NOMO-1 (cell line): ENCODE results near the gene ELOVL1.
"Not testable (repeated sequence)": the region's sequence is repeated elsewhere in the genome, so short reads cannot be mapped to it uniquely, and the experiment has no call there.

Source experiments
- DNase-seq, 2 experiments: peaks; one replicate each; lab custom pipeline; 2025; ENCODE audit not compliant: unreplicated experiment in 2 of 2; lab: John Stamatoyannopoulos, UW

Gene ELOVL1

DNA sequence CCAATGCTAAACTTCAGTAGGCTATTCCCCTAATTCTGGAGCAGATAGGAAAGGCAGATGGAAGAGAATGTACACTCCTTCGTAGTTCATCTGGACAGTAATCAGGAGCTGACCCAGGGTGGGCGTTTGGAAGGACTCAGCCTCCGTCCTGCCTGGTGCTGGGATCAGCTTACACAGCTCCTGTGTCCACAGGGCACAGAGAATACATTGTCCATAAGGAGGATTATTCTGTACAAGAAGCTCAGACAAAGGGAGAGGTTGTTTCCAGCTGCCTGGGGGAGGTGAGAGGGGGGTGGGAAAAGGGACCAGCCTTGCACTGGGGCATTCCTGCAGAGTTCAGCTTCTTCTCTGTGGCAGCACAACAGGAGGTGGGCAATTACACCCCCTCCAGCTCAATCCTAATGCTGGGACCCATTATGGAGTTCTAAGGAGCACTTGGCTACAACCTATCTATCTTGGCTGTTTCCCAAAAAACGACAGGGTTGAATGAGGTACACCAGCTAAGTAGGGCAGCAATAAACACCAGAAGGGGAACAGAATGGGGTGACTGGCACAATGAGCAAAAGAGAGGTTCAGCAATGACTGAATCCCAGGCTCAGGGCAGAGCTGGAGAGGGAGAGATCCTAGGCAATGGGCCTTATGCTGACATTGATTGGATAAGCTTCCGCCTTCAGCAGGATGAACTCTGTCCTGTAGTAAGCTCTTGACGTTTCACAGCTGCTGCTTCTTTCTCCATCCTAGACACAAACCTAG lies 14.4 kb upstream of the ELOVL1 start:
- no peak for DNase-seq

DNA sequence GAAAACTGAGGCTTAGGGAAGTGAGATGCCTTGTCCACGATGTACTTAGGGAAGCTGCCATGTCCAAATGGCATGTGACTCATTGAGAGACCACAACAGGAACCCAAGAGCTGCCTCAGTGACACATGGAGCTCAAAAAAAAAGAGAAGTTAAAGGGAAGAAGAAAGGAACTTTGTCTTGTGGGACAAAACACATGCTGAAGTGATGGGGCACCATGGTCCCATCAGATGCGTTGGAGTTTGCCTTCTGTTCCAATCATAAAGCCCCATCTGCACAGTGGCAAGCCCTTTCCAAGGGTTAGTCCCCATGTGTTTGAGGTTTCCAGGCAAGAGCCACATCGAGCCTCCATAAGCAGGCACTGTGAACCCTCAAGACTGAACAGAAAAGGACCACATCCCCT lies 13.8 kb upstream of the ELOVL1 start:
- DNase-seq: peak; percentile 10 to 50

DNA sequence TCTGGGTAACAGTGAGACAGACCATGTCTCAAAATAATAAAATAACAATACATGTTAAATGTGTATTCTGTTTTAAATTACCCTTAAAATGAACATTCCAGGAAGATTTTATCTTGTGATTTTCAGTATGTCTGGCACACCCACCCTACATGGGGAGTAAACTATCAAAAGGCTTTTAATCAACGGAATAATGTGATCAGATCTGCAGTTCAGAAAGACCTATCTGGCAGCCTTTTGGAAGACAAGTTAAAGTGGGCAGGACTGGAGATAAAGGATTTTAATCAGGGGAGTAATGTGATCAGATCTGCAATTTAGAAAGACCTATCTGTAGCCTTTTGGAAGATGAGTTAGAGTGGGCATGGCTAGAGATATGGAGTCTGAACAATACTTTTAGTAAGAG lies 11.7 kb upstream of the ELOVL1 start:
- no peak for DNase-seq

DNA sequence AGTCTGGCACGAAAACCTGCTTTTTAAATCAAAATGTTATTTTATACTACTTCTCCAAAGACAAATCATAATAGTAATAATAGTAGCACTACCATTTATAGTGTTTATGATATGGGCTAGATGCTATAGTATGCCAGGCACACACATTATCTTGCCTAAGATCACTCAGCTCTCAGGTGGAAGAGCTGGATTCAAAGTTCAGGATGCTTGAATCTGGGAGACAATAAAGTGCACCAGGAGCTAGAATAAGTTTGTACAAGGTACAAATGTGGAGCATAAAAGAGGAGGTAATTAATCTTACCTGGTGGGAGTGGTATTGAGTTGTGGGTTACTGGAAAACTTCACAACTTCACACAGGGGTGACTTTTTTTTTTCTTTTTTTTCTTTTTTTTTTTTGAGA lies 10.0 kb upstream of the ELOVL1 start:
- DNase-seq: no peak

DNA sequence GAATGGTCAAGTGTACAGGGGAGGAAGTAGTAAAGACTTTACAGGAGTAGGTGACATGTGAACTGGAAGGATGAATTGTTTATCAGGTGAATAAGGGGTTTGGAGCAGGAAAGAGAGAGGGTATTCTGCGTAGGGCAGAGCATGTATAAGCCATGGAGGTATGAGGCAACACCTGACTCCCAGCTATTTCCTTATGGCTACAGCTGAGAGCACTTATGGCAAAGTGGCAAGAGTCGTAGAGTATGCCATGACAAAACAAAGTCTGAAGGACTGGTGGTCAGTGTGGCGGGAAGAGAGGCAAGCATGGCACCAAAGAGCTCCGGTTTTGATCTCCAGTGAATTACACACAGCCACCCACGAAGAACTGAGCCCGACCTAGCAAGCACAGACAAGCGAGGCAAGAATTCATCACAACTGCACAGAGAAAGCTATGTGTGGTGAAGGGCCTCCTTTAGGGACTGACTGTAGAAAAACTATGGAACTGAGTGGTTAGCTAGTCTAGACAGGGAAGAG lies 9.0 kb upstream of the ELOVL1 start:
- DNase-seq: no peak

DNA sequence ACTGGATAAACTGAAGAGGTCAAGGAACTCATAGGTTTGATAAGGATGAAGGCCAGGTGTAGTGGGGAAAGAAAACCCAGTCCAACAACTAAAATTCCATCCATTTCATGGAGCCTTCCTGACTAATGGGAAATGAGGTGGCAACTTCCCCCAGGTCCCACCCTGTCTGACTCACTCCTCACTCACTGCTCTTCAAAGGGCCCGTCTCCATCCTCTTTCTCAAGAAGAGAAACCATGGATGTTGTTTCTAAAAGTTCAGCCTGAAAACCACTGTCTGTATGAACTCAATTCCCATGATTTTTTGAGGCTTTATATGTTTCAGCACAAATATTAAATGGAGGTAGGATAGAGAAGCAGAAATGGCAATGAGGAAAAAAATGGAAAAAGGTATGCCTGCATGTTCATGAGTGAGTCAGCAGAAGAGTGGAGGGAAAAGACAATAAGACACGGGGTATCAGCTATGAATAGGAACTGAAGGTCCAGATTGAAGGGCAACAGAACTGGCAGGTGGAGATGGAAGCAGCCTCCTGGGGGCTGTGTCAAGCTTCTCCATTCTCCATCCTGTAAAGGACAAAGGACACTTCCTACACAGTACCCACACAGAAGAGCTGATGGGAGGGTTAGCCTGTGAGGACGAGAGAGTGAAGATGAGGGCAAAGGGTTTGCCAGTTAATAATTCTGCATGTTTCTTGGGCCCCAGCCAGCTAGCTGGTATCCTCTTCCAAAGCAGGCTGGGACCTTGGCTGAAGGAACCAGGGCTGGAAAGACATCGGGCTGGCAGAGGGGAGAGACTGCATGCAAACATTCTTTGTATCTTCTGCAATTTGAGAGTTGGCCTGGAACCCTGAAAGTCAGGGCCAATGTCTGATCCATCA lies 5.5 kb upstream of the ELOVL1 start:
- no peak for DNase-seq

DNA sequence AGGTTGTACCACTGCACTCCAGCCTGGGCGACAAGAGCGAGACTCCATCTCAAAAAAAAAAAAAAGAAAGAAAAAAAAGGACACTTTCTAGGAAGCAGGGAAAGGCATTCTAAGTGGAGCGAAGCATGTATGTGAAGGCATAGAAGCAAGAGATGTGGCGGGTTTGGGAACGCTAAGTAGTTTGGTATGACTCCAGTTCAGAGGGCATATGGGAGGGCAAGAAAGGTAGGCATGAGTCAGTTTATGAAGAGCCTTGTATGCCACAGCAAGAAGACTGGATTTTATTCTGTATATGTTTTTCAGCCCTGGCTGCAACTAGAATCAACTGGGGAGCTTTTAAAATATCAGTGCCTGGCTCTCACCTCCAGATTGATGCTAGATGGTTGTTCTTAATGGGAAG lies 4.4 kb upstream of the ELOVL1 start:
- DNase-seq: no peak

DNA sequence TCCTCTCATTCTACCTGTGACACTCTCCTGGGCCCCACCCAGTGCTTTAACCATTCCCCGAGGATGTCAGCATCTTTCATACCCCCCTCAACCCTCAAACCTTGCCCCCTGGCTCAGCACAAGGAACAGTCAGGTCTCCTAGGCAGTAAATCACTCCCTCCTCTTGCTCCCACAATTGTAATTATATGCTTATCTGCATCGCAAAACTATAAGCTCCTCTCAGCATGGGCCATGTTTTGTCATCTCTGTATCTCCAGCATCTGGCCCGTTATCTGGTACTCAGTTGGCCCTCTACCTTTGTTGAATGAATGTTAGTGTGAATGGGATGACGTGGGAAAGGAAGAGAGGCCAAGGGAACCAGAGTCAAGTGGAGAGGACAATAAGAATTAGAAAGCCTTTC lies 2.8 kb upstream of the ELOVL1 start:
- no peak for DNase-seq

DNA sequence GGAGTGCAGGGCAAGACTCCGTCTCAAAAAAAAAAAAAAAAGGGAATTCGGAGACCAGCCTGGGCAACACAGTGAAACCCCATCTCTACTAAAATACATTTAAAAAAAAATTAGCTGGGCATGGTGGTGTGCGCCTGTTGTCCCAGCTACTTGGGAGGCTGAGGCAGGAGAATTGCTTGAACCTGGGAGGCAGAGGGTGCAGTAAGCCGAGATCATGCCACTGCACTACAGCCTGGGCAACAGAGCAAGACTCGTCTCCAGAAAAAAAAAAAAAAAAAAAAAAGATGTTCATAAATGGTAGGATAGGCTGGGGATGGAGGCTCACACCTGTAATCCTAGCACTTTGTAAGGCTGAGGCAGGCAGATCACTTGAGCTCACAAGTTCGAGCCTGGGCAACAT lies 2.0 kb upstream of the ELOVL1 start:
- not testable (repeated sequence) for DNase-seq

DNA sequence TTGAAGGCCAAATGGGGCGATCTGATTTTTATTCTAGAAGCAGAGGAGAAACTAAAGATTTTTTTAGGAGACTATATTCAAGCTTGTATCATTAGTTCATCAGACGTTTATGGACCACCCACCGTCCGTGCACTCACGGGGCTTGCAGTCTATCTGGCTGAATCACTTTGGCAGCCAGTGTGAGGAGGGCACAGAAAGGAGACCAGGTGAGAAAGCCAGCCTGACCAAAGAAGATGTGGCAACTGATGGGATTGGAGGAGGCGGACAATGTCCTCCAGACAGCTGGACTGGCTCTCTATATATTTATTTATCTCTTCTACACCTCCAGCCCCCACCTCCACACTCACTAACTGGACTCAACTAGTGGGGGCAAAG lies 822 bp upstream of the ELOVL1 start:
- no peak for DNase-seq

DNA sequence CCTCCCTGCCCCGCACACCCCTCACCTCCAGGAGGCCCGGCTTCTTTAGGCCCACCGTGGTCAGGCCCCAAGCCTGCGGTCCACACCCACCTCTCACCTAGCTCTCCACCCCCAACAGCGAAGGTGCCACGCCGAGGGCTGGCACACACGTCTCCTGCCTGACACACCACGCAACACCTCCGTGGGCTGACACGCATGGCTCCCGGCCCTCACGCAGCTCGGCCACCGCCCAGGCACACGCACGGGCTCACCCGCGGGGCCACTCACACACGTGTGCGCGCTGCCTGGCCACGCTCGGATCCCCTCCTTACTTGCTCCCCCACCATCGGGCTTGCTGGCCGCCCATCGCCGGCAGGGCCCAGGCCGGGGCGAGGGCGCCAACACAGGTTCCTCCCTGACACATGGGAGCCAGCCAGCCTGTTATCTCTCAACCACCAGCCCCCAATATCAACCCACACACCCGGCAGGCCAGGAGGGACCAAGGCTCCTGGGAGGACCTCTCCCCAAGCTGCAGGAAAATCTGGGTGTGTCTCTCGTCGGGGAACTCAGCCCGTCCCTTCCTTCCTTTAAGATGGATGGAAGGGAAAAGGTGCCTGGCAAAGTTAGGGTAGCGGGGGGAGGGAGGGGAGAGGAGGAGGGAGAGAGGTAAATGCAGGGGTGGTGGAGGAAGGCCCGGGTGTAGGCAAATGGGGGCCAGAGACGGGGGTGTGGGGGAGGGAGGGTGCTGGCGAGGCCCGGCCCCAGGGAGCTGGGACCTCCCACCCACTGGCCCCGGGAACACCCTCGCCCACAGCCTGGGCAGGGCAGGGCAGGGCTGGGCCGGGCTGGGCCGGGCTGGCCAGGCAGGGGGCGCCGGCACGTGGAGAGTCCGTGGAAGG lies 546 bp downstream of the ELOVL1 start:
- DNase-seq: no peak

DNA sequence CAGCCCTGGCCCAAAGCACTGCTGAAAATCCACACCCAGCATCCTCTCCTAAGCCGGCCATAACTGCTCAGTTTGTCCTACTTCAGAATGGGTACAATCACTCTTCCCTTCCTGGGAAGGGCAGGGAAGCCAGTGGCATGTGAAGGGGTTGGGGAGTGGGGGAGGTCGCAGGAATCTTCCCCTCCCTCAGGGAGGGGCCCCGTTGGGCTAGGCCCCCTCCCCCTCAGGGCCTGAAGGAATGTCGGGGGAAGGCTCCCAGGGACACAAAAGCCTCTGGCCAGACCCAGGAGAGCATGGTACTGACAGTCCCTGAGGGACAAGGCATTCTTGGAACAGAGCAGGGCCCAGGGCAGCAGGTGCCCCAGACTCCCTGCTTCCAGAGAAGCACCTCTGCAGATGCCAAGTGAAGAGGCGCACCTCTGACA lies 1.2 kb downstream of the ELOVL1 start:
- DNase-seq: no peak

DNA sequence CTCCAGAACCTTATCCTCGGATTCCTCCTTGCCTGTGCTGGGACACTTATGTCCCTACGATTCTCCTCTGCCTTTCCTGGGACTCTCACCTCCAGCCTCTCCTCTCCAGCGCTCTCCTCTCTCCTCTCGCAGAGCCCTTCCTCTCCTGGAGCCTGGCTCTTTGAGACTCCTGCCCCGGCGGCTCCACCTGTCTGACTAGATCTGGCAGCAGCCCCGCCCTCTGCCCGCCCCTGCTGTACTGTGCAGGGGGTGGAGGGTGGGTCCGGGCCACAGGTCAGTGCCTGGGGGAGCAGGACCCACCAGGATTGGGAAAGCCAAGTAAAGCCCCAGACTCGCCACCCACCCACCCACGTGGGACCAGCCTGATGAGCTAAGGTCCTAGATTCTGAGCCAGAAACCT lies 1.6 kb downstream of the ELOVL1 start:
- no peak for DNase-seq

DNA sequence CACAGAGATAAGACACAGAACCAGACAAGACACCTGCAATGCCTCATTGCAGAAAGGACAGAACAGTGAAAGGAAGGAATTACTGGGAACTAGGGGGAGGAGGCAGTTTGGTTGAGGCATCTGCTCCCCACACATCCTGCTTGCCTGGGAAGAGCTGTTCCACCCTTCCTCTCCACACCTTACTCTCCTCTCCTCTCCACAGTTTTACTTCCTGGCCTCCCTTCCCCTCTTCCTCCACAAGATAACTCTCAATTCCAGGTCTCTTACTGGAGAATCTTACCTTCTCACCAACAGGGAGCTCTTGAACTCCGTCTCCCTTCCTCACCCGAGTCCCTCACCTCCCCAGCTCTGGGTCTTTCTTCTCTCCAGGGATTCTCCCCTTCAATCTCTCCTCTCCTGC lies 2.1 kb downstream of the ELOVL1 start:
- DNase-seq: no peak

DNA sequence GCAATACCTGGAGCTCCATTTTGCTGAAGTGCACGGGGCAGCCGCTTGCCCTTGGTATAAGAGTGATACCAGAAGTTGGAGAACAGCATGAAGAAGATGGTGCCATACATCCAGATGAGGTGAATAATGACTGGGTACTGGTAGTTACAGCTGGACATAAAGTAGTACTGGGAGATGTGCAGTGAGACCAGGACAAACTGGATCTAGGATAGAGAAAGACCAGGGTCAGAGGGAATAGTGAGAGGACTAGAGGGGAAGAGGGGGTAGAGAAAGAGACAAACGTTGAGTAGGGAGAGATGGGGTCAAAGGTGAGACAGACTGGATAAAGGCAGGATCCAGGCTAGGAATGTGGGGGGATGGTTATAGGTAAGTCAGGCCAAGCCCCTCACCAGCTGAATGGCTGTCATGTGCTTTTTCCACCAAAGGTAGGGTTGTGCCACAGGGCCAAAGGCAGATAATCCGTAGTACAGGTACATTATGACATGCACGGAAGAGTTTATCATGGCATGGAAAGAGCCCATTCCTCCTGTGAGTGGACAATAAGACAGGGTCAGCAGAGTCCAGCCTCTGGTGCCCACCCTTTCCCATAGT lies 3.8 kb downstream of the ELOVL1 start:
- DNase-seq: no peak

DNA sequence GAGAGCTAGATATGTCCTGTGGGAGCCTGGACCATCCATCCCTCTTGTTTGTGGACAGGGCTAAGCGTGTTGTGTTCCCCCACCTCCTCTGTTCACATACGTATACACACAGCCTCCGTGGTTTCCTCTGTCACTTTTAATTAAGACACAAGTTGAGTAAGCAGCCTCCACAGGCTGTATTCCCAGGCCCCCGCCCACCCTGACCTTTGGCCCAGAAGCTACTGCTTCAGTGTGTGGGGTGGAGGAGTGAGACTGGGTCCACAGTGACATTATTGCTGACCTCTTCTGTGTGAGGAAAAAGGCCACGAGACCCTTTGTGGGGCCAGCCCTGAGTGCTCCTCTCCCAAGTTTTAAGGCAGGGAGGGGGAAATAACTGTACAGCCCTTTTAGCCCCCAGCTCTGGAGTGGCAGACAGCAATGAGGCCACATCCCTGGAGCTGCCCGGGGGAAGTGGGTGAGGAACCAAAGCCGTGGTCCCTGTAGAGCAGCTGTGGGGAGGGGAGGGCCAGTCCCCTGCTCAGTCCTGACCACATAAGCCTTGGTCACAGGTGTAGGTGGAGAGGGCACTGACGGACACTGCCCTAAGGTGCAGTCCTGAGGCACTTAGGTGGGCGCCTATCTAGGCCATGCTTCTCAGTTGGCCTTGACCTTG lies 4.4 kb downstream of the ELOVL1 start:
- peak in 1 of 2 experiments; percentile 8 for DNase-seq

DNA sequence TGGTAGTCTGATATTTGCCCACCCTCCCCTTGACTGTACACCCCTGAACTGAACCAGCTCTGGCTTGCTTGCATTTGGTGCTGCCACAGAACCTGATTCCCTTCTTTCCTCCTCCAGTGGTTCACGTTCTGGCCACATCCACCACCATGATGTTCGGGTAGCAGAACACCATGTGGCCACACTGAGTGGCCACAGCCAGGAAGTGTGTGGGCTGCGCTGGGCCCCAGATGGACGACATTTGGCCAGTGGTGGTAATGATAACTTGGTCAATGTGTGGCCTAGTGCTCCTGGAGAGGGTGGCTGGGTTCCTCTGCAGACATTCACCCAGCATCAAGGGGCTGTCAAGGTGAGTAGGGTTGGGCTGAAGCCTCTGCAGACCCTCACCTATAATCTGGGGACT lies 7.2 kb downstream of the ELOVL1 start:
- DNase-seq: no peak

DNA sequence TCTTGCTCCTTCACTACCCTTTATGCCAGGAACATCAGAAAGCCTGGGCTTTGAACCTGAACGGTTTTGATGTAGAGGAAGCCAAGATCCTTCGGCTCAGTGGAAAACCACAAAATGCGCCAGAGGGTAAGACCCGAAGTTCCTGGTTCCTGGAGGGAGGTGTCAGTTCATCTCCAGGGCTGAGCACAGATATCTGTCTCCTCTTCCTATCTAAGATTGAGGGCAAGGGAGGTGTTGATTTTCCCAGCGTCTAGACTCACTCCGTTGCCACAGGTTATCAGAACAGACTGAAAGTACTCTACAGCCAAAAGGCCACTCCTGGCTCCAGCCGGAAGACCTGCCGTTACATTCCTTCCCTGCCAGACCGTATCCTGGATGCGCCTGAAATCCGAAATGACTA lies 8.1 kb downstream of the ELOVL1 start:
- DNase-seq: no peak

DNA sequence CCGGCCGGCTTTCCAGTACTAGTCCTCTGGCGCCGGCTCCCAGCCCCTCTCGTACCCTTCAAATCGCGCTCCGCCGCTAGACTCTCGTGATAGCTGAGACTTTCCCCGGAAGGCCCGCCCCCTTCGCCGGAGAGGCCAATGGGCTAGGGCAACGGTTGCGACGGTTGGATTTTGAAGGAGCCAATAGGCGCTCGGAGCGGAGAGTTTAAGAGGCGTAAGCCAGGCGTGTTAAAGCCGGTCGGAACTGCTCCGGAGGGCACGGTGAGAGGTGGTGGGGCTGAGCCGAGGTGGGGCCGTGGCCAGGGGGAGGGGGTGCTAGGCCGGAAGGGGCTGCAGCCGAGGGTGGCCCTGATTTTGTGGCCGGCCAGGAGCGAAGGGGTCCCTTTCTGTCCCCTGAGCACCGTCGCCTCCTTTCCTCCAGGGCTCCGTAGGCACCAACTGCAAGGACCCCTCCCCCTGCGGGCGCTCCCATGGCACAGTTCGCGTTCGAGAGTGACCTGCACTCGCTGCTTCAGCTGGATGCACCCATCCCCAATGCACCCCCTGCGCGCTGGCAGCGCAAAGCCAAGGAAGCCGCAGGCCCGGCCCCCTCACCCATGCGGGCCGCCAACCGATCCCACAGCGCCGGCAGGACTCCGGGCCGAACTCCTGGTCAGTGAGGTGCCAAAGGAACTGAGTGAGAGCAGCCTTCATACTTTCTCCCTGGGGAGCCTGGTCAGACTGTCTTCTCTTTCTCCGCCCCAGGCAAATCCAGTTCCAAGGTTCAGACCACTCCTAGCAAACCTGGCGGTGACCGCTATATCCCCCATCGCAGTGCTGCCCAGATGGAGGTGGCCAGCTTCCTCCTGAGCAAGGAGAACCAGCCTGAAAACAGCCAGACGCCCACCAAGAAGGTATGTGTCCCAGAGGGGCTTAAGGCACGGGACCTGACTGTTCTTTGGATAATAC lies 8.8 kb downstream of the ELOVL1 start, which contains the start of gene CDC20:
Gene CDC20, plus strand, starts transcription at position 236 of the 948 bp plus-strand sequence. Its CDS starts 235 bp downstream, at position 471.
- DNase-seq: peak; percentile 98 to 99
